Stimulated activated CD8-positive, alpha-beta memory T cell treated with anti-CD3 and anti-CD28 coated beads, Interleukin-15, amount 100 ng/mL, for 24 hours (primary cell): ENCODE data around the gene ARHGAP26.
"Not testable (repeated sequence)": the region's sequence is repeated elsewhere in the genome, so short reads cannot be mapped to it uniquely, and the experiment has no call there.

Source experiments
- DNase-seq: peaks from one replicate; pipeline ENCODE4 v3.0.0-alpha.2; 2020; ENCODE audit warnings: low read depth

The ARHGAP26 gene

DNA sequence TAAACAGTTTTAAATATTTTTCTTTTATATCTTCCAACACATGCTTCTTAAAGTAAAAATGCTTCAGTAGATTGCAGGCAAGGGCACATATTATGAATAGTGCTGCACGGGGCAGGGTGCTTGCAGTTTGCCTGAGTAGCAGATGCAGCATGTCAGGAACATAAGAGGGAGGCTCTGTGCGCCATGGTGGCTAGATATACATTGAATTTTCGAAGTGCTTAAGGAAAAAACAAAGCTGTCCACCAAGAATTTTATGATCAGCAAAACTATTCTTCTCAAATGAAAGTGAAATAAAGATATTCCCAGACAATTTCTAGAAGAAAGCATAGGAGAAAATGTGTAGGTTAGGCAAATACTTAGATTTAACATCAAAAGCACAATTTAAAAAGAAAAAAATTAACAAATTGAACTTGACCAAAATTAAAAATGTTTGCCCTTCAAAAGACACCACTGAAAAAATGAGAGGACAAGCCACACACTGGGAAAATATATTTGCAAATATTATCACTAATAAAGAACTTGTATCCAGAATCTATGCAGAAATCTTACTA is 420.2 kb downstream of the ARHGAP26 start:
- DNase-seq = no peak

DNA sequence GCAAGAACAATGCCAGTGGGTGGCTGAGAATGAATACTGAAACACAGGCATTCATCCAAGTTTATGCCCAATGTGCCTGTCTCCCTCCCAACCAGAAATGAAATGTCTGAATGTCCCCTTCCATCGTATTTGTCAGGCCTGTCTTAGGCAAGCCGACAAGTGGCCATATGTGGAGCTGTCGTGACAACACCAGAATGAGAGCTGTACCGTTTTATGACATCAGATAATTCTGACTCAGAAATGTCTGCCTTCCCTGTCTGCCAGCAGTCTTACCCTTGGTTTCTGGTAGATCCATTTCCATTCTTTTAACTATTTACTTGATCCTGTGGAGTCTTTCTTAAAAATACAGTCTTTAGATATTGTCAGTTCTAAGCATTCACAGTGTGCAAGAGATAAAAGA is 421.5 kb downstream of the ARHGAP26 start:
- no peak for DNase-seq

DNA sequence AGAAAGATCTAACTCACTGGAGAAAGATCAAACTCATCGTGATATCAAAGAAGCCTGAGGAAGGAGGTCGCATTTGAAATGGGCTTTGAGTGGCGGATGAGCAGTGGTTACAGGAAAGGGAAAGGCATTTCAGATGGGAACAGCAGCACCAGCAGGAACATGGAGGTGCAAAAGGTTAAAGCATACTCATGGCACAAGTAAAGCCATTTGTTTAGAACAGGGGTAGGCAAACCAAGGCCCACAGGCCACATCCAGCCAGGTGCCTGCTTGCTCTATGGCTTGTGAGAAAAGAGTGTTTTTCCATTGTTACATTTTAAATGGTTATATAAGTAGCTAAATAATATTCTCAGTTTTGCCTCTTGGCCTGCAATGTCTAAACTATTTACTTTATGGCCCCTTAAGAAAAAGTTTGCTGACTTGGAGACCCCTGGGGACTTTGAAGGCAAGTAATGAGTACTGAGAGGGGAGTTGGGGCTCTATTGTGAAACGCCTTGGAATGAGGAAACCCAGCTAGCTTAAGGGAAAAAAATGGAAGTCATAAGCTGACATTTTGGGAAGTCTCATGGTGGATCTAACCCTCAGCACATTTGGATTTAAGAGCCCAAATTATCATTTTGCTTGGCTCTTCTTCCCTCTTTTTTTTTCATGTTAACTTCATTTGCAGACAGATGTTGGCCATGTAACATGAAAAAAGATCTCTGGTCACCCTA is 422.2 kb downstream of the ARHGAP26 start:
- DNase-seq = no peak

DNA sequence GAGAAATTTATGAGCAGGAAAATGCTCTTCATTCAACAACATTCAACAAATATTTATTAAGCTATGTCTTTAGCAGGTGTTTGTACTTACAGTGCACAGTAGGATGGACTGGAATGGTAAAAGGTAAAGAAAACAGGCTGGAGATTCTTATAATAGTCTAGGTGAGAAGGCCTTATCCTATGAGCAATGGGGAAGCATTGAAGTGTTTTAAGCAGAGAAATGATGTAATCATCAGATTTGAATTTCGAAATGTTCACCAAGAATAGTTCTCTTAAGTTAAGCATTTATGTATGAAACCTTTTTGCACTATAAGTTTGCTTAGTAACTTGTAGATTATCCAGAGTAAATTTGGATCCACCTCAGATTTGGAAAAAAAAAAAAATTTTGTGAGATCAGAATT is 424.0 kb downstream of the ARHGAP26 start:
- DNase-seq = no peak

DNA sequence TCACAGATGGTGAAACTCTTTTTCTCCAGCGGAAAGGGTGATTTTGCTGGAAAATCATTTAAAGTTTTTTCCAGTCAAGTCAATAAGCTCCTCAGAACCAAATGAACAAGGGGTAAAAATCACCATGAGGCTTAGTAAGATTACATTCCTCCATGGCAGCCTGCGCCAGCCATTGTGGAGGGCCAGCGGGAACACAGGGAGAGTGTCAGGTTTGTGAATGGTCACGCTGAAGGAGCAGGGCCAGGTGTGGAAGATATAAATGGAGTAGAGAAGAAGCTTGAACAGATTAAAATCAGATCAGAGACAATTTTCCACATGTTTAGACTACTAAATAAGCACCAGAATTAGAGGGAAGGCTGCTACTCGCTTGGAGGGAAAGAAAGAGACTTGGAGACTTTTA is 424.5 kb downstream of the ARHGAP26 start:
- DNase-seq = no peak

DNA sequence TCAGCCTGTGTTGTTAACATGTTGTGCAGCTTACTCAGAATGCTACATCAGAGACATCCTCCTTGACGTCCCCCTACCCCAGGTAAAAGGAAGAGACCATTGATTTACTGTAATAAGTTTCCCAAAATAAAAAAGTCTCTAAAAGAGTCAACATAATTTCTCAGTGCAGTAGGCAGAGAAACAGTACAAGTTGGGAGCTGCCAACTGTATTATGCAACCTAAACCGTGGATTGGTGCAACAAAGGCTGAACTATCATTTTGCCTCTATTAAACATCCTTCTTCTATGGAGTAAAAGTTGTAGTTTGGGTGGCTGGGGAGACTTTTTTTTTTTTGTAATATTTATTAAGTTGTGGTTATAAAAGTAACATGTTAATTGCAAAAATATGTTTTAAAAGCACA is 425.3 kb downstream of the ARHGAP26 start:
- DNase-seq = no peak

DNA sequence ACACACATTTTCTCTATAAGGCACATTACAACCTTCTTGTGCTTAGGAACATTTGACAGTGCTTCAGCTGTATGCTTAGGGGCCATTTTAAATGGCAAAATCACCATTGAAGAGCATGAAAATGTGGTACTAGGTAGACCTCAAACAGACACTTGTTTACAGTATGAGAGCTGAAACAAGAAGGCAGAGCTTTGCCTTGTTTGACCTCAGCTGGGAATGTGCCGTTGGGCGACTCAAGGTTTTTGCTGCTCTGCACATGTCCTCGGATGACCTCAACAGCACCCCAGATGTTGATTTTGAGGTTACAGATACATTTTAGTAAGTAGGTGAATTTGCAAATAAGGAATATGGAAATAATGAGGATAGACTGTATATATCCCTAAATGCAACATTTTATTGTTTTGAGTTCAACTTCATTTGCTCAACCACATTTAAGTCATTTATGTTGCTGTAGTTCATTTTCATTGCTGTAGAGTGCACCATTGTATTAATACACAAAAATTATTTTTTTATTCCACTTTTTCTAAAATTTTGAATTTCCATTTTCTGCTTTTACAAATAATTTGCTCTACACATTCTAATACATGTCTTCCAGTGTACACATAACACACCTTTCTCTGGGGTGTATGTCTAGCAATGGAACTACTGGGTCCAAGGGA is 426.6 kb downstream of the ARHGAP26 start:
- DNase-seq = no peak

DNA sequence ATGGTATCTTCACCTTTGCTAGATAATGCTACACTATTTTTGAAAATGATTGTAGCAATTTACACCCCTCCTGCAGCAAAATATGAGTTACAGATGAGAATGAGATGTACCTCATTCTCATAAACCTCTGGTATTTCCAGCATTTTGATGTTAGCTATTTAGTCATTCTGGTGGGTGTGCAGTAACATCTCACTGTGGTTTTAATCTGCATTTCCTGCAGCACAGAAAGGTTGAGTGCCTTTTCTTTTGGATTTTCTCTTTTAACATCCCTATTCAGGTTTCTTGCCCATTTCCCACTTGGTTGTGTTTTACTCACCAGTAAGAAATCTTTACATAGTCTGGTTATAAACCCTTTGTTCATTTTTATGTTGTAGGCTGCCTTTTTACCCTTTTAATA is 427.1 kb downstream of the ARHGAP26 start:
- DNase-seq = no peak

DNA sequence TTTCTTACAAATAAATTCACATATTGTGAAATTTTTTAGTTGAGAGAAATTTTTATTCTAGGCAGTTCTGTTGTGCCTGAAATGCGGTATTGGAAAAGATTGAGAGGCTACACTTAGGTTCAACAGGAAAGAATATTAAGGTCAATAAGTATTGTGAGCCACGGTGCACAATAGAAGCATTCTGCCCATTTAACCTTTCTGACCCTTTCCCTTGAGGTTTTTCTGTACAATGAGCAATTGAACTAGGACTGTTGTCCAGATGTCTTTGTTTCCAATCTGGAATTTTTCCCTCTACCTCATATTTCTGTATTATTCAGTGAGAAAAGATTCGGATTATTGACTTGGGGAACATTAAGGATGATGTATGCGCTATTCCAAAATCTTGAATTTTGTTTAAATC is 428.2 kb downstream of the ARHGAP26 start:
- DNase-seq = no peak

DNA sequence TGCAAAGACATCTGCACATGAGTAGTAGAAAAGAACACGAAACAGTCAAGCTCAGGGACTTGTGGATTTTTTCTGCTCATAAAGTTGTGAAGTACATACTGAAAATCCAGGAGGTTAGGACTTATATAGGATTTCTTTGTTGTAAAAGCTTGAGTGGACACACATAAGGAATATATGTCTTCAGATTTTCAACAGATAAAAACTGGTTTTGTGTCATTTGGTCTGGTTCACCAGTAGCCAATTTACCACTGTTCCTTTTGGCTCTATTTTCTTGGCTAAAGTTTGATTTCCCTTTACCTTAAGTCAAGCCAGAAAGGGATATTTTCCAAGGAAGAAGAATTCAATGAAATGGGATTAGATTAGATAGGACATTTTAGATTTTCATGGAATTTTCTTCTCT is 429.0 kb downstream of the ARHGAP26 start:
- no peak for DNase-seq

DNA sequence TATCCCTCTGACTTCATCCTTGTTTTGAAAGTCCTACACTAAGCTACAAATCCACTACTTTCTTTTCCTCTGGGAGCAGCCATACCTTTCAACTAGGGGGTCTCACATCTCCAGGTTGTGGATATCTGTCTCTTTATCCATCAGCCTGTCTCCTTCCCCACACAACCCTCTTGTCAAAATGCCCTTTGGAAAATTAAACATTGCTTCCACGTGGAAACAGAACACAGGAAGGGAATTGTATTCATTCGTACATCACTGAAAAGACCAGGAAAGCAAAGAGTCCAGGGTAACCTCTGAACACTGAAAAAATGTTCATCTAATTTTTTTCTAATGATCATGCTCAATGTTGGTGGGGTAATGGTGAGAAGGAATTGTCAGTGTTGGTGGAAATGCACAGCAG is 429.7 kb downstream of the ARHGAP26 start:
- DNase-seq = no peak

DNA sequence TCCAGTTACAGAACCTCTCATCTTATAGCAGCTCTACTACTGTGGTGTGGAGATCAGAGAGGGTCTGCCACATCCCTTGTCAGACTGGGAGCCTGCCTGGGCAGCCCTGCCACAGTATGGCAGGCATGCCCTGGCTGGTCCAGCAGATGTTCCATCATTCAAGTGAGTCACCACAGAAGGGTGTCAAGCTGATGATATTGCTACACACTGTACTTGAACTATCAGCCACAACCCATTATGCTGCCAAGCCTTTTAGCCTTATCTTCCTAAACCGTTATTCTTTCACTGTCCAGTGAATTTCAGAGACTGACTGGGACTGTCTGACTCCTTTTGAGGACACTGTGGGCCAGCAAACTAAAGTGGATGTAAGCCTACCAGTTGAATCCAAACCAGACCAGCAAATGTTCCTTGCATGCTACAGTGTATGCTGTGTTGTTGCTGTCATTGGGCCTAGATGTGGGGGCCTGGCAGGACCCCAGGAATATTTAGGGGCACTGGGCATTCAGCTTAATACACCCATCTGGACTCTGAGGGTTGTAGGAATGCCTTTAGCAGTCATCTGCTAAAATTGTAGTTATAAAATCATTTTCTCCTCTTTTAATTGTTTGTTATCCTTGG is 430.7 kb downstream of the ARHGAP26 start:
- no peak for DNase-seq

DNA sequence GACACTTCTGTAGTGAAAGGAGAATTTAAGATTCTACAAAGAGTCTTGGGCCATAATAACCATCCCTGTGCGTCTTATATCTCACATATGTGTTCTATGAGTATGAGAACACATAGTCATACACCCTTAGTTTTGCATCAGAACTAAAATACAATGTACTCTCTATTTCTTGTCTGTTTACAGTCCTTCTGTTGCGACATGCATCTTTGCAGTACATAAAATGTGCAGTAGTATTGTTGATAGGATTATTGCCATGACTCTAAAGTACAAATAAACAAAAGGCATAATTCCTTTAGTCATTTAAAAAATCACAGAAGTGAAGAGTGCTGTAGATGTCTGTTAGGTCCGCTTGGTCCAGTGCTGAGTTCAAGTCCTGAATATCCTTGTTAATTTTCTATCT is 431.4 kb downstream of the ARHGAP26 start:
- no peak for DNase-seq

DNA sequence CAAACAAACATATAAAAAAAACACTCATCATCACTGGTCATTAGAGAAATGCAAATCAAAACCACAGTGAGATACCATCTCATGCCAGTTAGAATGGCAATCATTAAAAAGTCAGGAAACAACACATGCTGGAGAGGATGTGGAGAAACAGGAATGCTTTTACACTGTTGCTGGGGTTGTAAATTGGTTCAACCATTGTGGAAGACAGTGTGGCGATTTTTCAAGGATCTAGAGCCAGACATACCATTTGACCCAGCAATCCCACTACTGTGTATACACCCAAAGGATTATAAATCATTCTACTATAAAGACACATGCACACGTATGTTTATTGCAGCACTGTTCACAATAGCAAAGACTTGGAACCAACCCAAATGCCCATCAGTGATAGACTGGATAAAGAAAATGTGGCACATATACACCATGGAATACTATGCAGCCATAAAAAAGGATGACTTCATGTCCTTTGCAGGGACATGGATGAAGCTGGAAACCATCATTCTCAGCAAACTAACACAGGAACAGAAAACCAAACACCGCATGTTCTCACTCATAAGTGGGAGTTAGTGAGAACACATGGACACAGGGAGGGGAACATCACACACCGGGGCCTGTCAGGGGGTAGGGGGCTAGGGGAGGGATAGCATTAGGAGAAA is 433.3 kb downstream of the ARHGAP26 start:
- DNase-seq = not testable (repeated sequence)

DNA sequence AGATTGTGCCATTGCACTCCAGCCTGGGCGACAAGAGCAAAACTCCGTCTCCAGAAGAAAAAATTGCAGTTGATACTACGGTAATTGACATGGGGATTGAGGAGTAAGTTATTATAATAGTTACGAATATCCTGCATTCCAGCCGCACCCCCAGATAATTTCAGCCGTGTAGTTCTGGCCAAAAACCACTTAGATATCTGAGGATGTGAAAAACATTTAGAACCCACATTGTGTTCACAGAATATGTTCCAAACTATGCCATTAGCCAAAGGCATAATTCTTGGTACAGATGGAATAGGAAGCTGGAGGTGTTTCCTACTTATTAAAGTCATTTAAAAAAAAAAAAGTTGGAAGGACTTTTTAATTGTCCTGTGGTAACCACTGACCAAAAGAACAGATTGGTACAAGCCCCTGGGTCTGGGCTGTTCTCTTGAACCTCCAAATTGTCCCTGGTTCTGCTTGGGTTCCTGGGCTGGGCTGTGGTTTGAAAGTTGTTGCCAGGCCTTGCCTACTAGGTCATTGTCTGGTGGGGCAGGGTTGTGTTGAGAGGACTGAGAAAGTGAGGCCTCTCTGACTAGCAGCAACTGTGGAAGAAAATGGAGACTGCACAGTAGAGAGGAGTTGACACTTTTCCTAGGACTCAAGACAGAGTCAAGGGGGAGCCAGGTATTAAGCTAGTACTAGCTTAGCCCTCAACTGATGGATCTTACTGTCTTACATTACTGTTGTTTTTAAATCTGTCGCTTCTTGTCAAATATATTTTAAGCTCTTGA is 434.5 kb downstream of the ARHGAP26 start:
- DNase-seq = no peak

DNA sequence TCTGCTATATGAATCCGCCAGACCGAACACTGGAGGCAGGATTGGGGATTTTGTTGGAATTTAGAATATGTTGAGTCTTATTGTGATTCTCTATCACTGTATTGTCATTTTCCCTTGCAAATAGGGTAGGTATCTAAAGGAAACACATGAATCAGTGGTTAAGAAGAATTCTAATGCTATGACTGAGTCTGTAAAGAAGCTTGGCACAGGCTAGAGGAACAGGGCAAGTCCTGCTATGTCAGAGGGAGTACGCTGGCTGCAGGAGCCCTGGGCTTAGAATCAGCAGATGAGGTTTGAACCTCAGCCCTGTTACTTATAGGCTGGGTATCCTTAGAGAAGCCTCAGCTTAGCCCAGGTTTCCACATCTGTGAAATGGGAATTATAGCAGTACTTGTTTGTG is 435.2 kb downstream of the ARHGAP26 start:
- DNase-seq = no peak

DNA sequence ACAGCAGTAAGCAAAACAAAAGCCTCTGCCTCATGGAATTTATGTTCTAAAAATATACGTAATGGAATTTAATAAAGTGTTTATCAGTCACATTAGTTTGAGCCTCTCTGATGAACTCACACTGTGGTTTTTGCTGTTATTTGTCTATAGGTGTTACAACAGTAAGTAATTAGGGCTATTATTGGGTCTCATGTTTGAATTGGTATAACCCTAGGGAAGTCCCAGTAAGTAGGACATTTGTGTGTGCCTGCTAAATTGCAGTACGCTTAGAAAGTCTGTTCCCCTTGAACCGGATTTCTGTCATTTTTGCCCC is 435.7 kb downstream of the ARHGAP26 start:
- no peak for DNase-seq

DNA sequence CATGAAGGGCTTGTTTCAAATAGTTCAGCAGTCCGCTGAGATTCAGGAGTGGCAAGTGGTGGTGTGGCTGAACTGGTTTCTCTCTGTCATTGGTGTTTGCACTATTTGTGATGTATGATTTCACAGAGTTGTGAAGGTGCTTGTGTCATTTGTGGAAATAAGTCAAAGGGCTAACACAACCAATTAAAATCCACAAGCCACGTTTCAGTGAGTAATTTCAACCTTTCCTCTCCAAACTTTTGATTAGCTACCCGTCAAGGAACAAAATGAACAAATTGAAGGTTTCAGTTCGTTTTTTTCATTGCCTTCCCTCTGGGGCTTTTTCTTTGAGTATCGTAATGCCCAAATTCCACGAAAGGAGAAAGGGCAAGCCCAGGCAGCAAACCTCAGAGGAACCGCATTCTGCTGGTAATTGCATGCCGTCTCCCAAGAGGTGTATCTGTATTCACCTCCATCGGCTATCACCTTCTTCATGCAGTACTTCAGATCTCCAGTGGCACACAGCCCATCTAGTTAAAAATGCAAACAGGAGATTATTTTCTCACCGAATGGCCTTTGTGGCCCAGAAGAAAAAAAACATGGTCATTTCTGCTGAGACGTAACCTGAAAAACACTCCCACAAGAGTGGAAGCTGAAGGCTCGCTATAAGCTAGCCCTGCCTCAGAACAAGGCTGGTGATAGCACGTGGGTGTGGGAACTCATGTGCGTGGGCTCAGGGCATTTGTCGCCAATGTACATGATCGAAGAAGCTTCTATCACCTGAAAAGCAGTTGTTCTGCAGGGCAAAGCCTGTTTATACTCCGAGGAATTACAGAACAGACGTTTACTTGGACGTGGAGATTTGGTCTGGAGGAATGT is 436.2 kb downstream of the ARHGAP26 start:
- DNase-seq = no peak

DNA sequence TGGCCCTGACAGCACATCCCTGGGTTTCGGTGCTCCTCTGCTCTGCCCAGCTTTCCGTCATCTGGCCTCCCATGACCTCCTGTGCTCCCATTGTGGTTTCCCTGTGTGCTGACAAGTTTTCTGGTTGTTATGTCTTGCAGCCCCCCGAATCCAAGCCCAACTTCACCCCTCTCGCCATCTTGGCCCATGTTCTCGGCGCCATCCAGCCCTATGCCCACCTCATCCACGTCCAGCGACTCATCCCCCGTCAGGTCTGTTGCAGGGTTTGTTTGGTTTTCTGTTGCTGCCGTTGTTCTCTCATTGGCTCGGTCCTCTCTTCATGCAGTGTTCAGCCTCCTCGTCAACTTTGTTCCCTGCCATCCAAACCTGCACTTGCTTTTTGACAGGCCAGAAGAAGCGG is 436.9 kb downstream of the ARHGAP26 start:
- no peak for DNase-seq

DNA sequence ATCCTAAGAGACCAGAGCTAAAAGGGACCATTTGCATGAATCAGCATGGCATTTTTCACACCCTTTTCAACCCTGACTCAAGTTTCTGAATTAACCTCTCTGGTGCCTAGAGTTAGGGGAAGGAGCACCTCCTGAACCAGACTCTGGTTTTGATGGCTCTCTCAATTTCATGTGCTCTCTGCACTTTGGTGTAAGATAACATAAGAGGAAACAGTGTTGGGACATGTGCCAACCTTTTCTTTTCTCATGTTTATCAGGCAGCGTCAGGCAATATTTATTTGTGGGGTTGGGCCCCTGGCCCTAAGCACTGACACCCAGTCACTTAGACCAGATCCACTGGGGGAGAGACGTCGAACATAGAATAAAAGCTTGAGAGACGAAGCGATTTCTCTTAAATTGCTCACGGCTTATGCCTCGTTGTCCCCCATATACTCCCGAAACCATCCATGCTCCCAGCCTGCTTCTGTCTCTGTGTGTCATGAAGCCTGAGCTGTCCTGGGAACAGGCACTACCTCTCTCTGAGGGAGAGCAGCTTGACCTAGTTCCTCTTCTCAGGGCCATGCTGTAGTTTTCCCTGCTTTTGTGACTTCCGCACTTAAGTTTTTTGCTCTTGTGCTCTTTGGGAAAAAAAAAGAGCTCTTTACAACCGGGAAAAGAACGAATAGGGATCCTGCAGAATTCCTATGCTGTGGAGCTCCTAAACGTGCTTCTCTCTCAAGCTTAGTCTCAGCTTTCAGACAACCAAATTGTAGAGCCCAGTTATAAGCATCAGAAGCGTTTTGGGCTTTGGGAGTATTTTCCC is 437.6 kb downstream of the ARHGAP26 start:
- DNase-seq = no peak

DNA sequence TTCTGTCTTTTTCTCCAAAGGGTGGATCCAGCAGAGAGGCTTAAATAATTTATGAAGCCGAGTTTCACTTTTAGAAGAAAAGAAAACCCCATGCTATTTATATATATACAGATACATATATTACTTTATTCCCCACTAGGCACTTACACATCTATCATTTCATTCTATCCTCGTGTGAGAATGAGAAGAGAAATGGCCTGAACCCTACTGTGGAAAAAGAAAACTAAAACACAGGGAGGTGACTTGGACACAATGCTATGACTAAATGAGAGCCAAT is 438.1 kb downstream of the ARHGAP26 start:
- no peak for DNase-seq
